HG03280 (cell line): ENCODE measurements around the gene GABPB1.

Source experiments
- ATAC-seq: cut with Tn5 transposase; IDR thresholded peaks from one replicate; pipeline ENCODE4 v1.9.1; 2021; ENCODE audit warnings: mild to moderate bottlenecking, moderate library complexity; ENCODE audit not compliant: unreplicated experiment

GABPB1 gene

DNA sequence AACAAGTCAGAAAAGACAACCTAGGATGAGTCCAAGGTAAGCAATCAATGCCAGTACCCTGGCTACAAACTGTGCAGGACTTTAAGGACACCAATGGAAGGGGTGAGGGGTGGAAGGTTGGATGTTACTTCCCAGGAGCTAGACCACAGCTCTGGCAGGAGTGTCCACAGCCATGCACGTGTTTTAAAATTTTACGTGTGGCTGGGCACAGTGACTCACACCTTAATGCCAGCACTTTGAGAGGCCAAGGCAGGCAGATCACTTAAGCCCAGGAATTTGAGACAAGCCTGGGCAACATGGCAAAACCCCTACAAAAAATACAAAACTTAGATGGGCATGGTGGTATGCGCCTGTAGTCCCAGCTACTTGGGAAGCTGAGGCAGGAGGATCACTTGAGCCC, 74.7 kb downstream of the GABPB1 start:
- ATAC-seq: no peak

- no peak for ATAC-seq
These were observed 76.5 kb downstream of the GABPB1 start for GRCh38 chr15:50278496-50278895.

- no peak for ATAC-seq
These were observed 77.6 kb downstream of the GABPB1 start for GRCh38 chr15:50277370-50277769.

- no peak for ATAC-seq
These were observed 79.1 kb downstream of the GABPB1 start for GRCh38 chr15:50275908-50276307.

- no peak for ATAC-seq
These were observed 79.9 kb downstream of the GABPB1 start for GRCh38 chr15:50275091-50275490.

GRCh38 chr15:50267577-50267976, 87.4 kb downstream of the GABPB1 start:
- no peak for ATAC-seq

- ATAC-seq: no peak
These were observed 89.4 kb downstream of the GABPB1 start, which contains the start of gene HDC for GRCh38 chr15:50265620-50266019. Gene HDC, minus strand, starts transcription at chr15:50265726. Its CDS starts 103 bp downstream, at chr15:50265623.

DNA sequence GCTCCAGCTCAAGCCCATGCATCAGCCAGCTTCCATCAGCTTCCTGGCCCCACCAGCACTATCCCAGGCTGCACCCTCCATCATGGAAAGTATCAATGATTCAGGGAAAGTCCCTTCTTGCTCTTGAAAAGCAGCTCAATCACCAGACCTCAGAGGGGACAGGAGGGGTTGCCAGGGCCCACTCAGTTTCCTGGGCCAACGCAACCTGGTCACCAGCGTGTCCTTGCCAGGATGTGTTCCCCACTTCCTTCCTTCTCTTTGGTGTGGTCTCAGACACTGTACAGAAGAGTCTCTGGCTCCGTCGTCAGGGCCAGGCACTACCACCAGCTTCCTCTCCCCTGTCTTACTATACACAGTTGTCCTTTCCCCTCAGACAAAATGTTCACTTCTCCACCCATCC, 92.5 kb downstream of the GABPB1 start:
- no peak for ATAC-seq

- no peak for ATAC-seq
These were observed 93.0 kb downstream of the GABPB1 start for GRCh38 chr15:50261981-50262380.

DNA sequence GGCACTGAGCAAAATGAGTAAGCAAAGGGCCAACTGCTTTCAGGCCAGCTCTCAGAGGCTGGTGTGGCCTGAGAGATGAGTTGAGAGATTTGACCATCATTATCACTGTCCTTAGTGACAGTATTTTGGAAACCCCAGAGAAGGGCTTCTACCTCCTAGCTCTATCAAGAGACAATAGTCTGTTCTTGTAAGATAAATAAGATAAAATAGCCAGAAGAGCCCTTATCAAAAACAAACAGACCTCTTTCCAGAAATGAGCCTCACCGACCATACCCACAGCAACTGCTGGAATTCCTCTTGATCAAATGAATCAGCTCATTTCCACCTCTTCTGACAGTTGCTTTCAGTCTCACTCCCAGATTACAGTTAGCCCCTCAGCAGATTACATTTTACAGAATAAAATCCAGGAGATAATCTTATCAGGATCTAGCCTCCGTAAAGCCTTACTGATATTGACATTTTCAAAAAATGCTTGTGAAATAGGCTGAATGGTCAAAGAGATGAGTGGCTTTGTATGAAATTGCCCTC, 94.0 kb downstream of the GABPB1 start:
- peak; percentile 47 for ATAC-seq

- ATAC-seq: no peak
These were observed 95.7 kb downstream of the GABPB1 start for GRCh38 chr15:50259276-50259675.

GRCh38 chr15:50257924-50258323, 97.1 kb downstream of the GABPB1 start:
- ATAC-seq: no peak

DNA sequence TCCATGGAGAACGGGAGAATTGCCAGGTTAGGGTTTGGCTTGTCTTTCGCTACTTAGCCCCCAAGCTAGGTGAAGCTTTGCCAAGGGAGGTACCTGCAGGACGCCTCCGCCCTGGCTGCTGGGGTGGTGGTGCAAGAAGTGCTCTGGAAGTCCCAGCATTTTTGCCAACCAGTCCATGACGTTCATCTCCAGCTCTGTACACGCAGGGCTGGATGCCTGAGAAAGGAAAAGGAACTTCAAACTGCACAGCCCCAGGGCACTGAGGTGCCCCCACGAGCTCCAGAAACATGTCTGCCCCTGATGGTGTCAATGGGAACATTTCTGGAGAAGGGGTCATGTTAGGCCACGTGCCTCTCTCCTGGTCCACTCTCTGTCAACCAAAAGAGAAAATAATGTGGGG, 97.7 kb downstream of the GABPB1 start:
- no peak for ATAC-seq

GRCh38 chr15:50256188-50257041, 98.6 kb downstream of the GABPB1 start:
- ATAC-seq: no peak

- no peak for ATAC-seq
These were observed 102.4 kb downstream of the GABPB1 start for GRCh38 chr15:50252556-50252955.

DNA sequence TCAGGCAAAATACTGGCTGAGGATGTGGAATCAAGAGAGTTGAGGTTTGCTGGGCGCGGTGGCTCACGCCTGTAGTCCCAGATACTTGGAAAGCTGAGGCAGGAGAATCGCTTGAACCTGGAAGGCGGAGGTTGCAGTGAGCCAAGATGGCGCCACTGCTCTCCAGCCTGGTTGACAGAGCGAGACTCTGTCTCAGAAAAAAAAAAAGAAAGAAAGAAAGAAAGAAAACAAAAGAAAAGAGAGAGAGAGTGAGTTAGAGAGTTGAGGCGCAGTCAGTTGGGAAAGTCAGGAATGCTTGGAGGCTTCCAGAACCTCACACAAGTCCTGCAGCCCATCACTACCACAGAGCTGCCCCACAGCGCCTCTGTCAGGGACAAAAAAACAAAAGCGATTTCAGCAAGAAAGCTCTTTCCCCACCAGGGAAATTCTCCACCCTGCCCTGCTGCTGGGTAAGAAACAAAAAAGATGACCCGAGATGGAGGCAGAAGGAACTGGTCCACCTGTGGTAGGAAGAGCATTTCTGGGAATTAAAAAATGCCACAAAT, 103.3 kb downstream of the GABPB1 start:
- no peak for ATAC-seq

DNA sequence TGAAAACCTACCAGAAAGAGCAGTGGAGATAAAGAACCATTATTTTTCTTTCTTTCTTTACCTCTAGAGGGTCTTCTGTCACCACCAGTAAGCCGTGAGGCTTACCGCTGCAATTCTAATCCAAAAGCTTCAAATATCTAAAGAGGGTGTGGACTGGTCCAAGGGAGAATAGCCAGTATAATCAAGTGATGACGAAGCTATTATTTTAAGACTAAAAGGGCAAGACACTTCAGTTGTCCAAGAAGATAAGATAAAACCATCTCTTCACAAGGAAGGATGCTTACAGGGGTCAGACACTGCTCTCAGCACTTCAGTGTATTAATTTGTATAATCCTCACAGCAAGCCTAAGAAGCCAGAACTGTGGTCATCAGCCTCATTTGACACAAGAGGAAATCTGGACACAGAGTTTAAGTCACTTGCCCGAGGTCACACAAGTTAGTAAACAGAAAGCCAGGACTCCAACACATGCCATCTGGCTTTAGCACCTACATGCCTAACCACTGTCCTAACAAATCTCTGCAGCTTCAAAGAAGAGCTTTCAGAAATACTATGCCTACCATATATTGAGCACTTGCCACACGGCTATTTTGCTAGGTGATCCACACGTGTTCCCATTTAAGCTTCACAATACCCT, 104.1 kb downstream of the GABPB1 start:
- no peak for ATAC-seq

- no peak for ATAC-seq
These were observed 105.3 kb downstream of the GABPB1 start for GRCh38 chr15:50249704-50250103.

GRCh38 chr15:50248994-50249582, 105.9 kb downstream of the GABPB1 start:
- ATAC-seq: no peak

- ATAC-seq: peak; percentile 90
These were observed 107.0 kb downstream of the GABPB1 start for GRCh38 chr15:50247819-50248655.
